LHCN-M2 (cell line): ENCODE results near the gene INPP5B. TPM values are rescaled to one million over a fixed set of nuclear protein-coding genes. Genes with fewer than 3 reads are reported as not detected.
"Not testable (repeated sequence)": the region's sequence is repeated elsewhere in the genome, so short reads cannot be mapped to it uniquely, and the experiment has no call there.

Source experiments
- DNase-seq: peaks from one replicate; pipeline ENCODE4 v3.0.0-alpha.2; 2012; ENCODE audit warnings: low read depth
- total RNA-seq: library from RNA; depleted of rRNA; stranded (reverse); fragments of >200 nt; gene quantifications from 2 replicates; pipeline ENCODE4 v1.2.3, GENCODE V29; 2014

INPP5B gene
- total RNA-seq, 1 experiment from 2014 or later, result 22.7 TPM

- no peak for DNase-seq
Observed at GRCh38 chr1:37948166-37948565, 1.3 kb upstream of the INPP5B start.

- no peak for DNase-seq
Observed at GRCh38 chr1:37947364-37947763, 511 bp upstream of the INPP5B start.

- DNase-seq, result peak; percentile 74
Observed at GRCh38 chr1:37945743-37946702, 830 bp downstream of the INPP5B start.

- no peak for DNase-seq
Observed at GRCh38 chr1:37945251-37945650, 1.6 kb downstream of the INPP5B start.

GRCh38 chr1:37944816-37945215 is 2.0 kb downstream of the INPP5B start:
- no peak for DNase-seq

- peak; percentile 47 for DNase-seq
Observed at GRCh38 chr1:37944086-37944763, 2.6 kb downstream of the INPP5B start.

GRCh38 chr1:37940299-37940947 is 6.4 kb downstream of the INPP5B start:
- DNase-seq, result no peak

GRCh38 chr1:37936760-37937159 is 10.1 kb downstream of the INPP5B start:
- not testable (repeated sequence) for DNase-seq

GRCh38 chr1:37932759-37933158 is 14.1 kb downstream of the INPP5B start:
- peak; percentile 98 for DNase-seq

GRCh38 chr1:37931361-37932158 is 15.3 kb downstream of the INPP5B start:
- peak; percentile 91 for DNase-seq

- no peak for DNase-seq
Observed at GRCh38 chr1:37931102-37931360, 15.8 kb downstream of the INPP5B start.

GRCh38 chr1:37930246-37931101 is 16.4 kb downstream of the INPP5B start:
- DNase-seq, result no peak

GRCh38 chr1:37926038-37926924 is 20.6 kb downstream of the INPP5B start:
- DNase-seq, result no peak

GRCh38 chr1:37925316-37925715 is 21.5 kb downstream of the INPP5B start:
- no peak for DNase-seq

- no peak for DNase-seq
Observed at GRCh38 chr1:37923551-37923889, 23.3 kb downstream of the INPP5B start.

- DNase-seq, result no peak
Observed at GRCh38 chr1:37922767-37923550, 23.9 kb downstream of the INPP5B start.

GRCh38 chr1:37919277-37919676 is 27.6 kb downstream of the INPP5B start:
- peak; percentile 19 for DNase-seq

- no peak for DNase-seq
Observed at GRCh38 chr1:37915476-37916093, 31.3 kb downstream of the INPP5B start.
